K562 (cell line): ENCODE results near the gene TGM3. TPM values are rescaled to one million over a fixed set of nuclear protein-coding genes. Genes with fewer than 3 reads are reported as not detected.

Source experiments
- ATAC-seq: fragments of 200-7000 bp; cut with Tn5 transposase; 3 replicates; pipeline ENCODE4 v1.9.1; 2020; ENCODE audit warnings: moderate library complexity
- BruUV-seq: library from RNA; stranded (reverse); fragments of 400-500 nt; replicated peaks from 2 replicates; lab custom pipeline; 2021; lab: Mats Ljungman, UMichigan
- CTCF ChIA-PET: fragments of 300-600 bp; formaldehyde crosslinking; extraction: SDS; loops from one replicate; lab custom pipeline; 2021; ENCODE audit warnings: low intra/inter-chr PET ratio; lab: Yijun Ruan, JAX
- POLR2A ChIA-PET: fragments of 300-600, 350-650 bp; sonication (Branson Sonifier 250); formaldehyde crosslinking; extraction: SDS; loops from one replicate; lab custom pipeline; 2021; ENCODE audit warnings: antibody characterized with exemption, inconsistent platforms; lab: Yijun Ruan, JAX
- DNase-seq, 4 experiments: peaks; one replicate each; pipeline versions ENCODE4 v3.0.0 to v3.0.0-alpha.2; 2011 to 2018; ENCODE audit warnings: low spot score in 3 of 4, mixed read lengths in 3 of 4; ENCODE audit errors: extremely low read depth in 1 of 4
- FAIRE-seq: peaks from 2 replicates; lab custom pipeline; 2011; peaks lifted over from hg19 to GRCh38; lab: Jason Lieb, UNC
- H2AFZ ChIP-seq: 2 replicates; pipeline ENCODE4 v1.6.0; 2011; ENCODE audit warnings: low read depth, low read length, control low read depth, inconsistent platforms
- H3K27ac ChIP-seq: fragments of 200-600 bp; 3 replicates; pipeline ENCODE4 v1.8.0; 2011; ENCODE audit warnings: low read depth, mild to moderate bottlenecking, control low read depth, inconsistent platforms, low read length, moderate library complexity, mixed read lengths; ENCODE audit errors: extremely low read depth
- H3K27me3 ChIP-seq, 2 experiments: fragments of 300-600 bp in 1 of 2; 2 replicates in 1 of 2; 3 replicates in 1 of 2; pipeline versions ENCODE4 v1.6.0 to v1.8.0; 2011; ENCODE audit warnings: inconsistent platforms in 2 of 2, low read length in 2 of 2, mild to moderate bottlenecking in 1 of 2, mixed read lengths in 1 of 2, moderate library complexity in 1 of 2; ENCODE audit not compliant: control insufficient read depth in 2 of 2, insufficient read depth in 2 of 2
- H3K36me3 ChIP-seq: fragments of 300-600 bp; 3 replicates; pipeline ENCODE4 v1.8.0; 2011; ENCODE audit warnings: mild to moderate bottlenecking, low read length, inconsistent platforms; ENCODE audit not compliant: control insufficient read depth, insufficient read depth
- H3K4me1 ChIP-seq, 2 experiments: fragments of 200-600 bp in 1 of 2; replicated peaks in 1 of 2; 2 replicates in 1 of 2; 3 replicates in 1 of 2; pipeline versions ENCODE4 v1.5.1 to v1.8.0; 2011; ENCODE audit warnings: inconsistent platforms in 2 of 2, low read length in 2 of 2, mild to moderate bottlenecking in 1 of 2, mixed read lengths in 1 of 2, moderate library complexity in 1 of 2; ENCODE audit not compliant: control insufficient read depth in 2 of 2, insufficient read depth in 2 of 2
- H3K4me2 ChIP-seq: 2 replicates; pipeline ENCODE4 v1.6.1; 2011; ENCODE audit warnings: low read length, control low read depth, inconsistent platforms, mixed read lengths; ENCODE audit not compliant: insufficient read depth
- H3K4me3 ChIP-seq: fragments of 200-600 bp; sonication (generic), shearing (Covaris generic); 2 replicates; pipeline ENCODE4 v1.5.1; 2016; ENCODE audit warnings: control low read depth, inconsistent platforms
- H3K79me2 ChIP-seq: fragments of 200-600 bp; 3 replicates; pipeline ENCODE4 v1.8.0; 2011; ENCODE audit warnings: low read length, inconsistent platforms; ENCODE audit not compliant: control insufficient read depth, insufficient read depth
- H3K9ac ChIP-seq, 2 experiments: 2 replicates each; pipeline versions ENCODE4 v1.6.0 to v1.6.1; 2011; ENCODE audit warnings: low read depth in 2 of 2, low read length in 2 of 2, control low read depth in 1 of 2, inconsistent platforms in 1 of 2, mild to moderate bottlenecking in 1 of 2, mixed read lengths in 1 of 2; ENCODE audit not compliant: insufficient read depth in 1 of 2
- H3K9me1 ChIP-seq: one replicate; pipeline ENCODE4 v1.6.0; 2011; ENCODE audit warnings: inconsistent platforms, mild to moderate bottlenecking, low read length, moderate library complexity; ENCODE audit not compliant: control insufficient read depth, insufficient read depth
- H3K9me3 ChIP-seq: replicated peaks from 2 replicates; pipeline ENCODE4 v1.5.1; 2011; ENCODE audit warnings: low read depth, low read length, inconsistent platforms; ENCODE audit not compliant: control insufficient read depth, insufficient read depth
- H4K20me1 ChIP-seq: replicated peaks from 2 replicates; pipeline ENCODE4 v1.6.1; 2011; ENCODE audit warnings: low read length, inconsistent platforms, mixed read lengths; ENCODE audit not compliant: control insufficient read depth, insufficient read depth
- MBD2 ChIP-seq: sonication (generic); IDR thresholded peaks from 2 replicates; pipeline ENCODE4 v1.6.1; 2016; ENCODE audit warnings: low read depth, borderline replicate concordance
- RAD21 ChIP-seq, 2 experiments: fragments of 250-450 bp in 1 of 2; fragments of 450-650 bp in 1 of 2; sonication (Bioruptor Pico) in 1 of 2; formaldehyde crosslinking in 1 of 2; IDR thresholded peaks in 1 of 2; conservative IDR thresholded peaks in 1 of 2; 2 replicates each; pipeline versions ENCODE4 v1.4.0 to v1.8.0; 2020 to 2022; ENCODE audit warnings: mild to moderate bottlenecking in 2 of 2, moderate library complexity in 1 of 2
- WGBS: fragments of 100-300 bp; shearing (Covaris generic); methylation state at CpG from one replicate; pipeline ENCODE4 v1.1.6; 2016; ENCODE audit warnings: low coverage, mixed read lengths; ENCODE audit not compliant: insufficient coverage; ENCODE audit errors: missing lambda C conversion rate; 5-methylcytosine and 5-hydroxymethylcytosine counted together
- in situ Hi-C: fragments of 300-500 bp; cut with MboI; formaldehyde crosslinking; loops from 4 replicates; pipeline ENCODE4 v1.15.0; 2018; ENCODE audit warnings: inconsistent platforms, mixed read lengths
- intact Hi-C: fragments of 100-400 bp; cut with micrococcal nuclease; formaldehyde crosslinking; loops from 2 replicates; pipeline ENCODE4 v1.14.2; 2022
- polyA plus RNA-seq, 8 experiments: library from polyadenylated mRNA; depleted of rRNA in 4 of 8; stranded (reverse) in 5 of 8; unstranded in 3 of 8; fragments of >200 nt; fragmentation: Nextera tagmentation in 2 of 8; fragmentation: Illumina TruSeq in 1 of 8; extraction: Ambion mirVana in 2 of 8; extraction: Trizol in 1 of 8; gene quantifications; 2 replicates each; pipeline versions ENCODE4 v1.2.1 to v1.2.3, GENCODE V29; 2011 to 2014; ENCODE audit warnings: inconsistent platforms in 1 of 8, missing spikeins in 1 of 8
- total RNA-seq, 7 experiments: library from RNA; depleted of rRNA in 6 of 7; stranded (reverse); fragments of >200 nt in 6 of 7; fragmentation: Illumina TruSeq in 2 of 7; extraction: Trizol in 2 of 7; gene quantifications; 2 replicates each; pipeline versions ENCODE4 v1.2.1 to v1.2.3, GENCODE V29; 2011 to 2021; ENCODE audit warnings: low replicate concordance in 1 of 7
- TF ChIP-seq, protein P1 (sequence below), 3 experiments: IDR thresholded peaks in 2 of 3; conservative IDR thresholded peaks in 1 of 3; 2 replicates each; pipeline ENCODE4 v1.5.1; 2011 to 2012; ENCODE audit warnings: low read length in 3 of 3, mild to moderate bottlenecking in 3 of 3, control low read depth in 2 of 3, improper control_type of control experiment in 1 of 3, inconsistent platforms in 1 of 3, low read depth in 1 of 3, mixed read lengths in 1 of 3, moderate library complexity in 1 of 3; ENCODE audit not compliant: insufficient read depth in 2 of 3

TGM3 gene
- total and polyA plus RNA-seq, 9 of the 15 experiments (the other 6 are each of a cell fraction or from before 2014, with no cell fraction given), result not detected

DNA sequence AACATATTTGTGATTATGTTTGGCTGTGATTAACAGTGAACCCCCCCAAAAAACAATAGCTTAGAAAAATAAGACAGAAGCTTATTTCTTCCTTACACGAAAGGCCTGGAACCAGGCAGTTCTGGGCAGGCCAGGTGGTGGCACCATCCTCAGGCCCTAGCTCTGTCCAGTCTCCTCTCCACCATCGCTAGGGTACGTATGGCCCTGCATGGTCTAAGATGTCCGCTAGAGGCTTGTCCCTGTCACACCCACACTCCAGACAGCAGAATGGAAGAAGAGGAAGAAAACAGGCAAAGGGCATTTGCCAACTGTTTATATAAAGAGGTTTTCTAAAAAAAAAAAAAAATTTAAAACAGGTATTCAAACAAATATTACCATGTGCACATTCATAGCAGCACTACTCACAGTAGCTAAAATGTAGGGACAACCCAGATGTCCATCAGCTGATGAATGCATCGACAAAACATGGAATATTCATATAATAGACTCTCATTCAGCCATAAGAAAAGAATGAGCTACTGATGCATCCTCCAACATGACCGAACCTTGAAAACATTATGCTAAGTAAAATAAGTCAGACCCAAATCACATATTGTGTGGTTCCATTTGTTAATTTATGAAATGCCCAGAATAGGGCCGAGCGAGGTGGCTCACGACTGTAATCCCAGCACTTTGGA, 6.7 kb downstream of the TGM3 start:
- no peaks in the 10 kb centered on the region for H3K9me1 ChIP-seq
- H3K27ac ChIP-seq, result no peak overlapping the region
- peak; percentile 8 to 15 (median 10) for DNase-seq
- H3K4me1 ChIP-seq, result peaks cover 0 to 9% of the 10 kb centered on the region in 2 experiments; a peak in 3 of 5 replicates
- H3K9me3 ChIP-seq, result no peaks in the 10 kb centered on the region
- in situ Hi-C loops (no loop called here), intact Hi-C loops (loop anchor here (5.0 kb wide), 1 partner anchor 45 kb away; no protein-coding TSS in a partner anchor)
- ATAC-seq, result peak; percentile 82
- 55% methylated on average over 8 of the region's 9 CpGs for WGBS
- no peaks in the 10 kb centered on the region for H3K79me2 ChIP-seq
- H2AFZ ChIP-seq, result no peak overlapping the region
- ChIA-PET POLR2A (interaction anchor here (2.3 kb wide), 1 partner anchor 12 kb away, joined by 5 read pairs; no protein-coding TSS in a partner anchor), CTCF (no interaction called here)
- H3K4me2 ChIP-seq, result no peak overlapping the region
- no peak overlapping the region for H3K4me3 ChIP-seq
- TF ChIP-seq MBD2, result no peak
- TF ChIP-seq RAD21 (CRISPR knock-in tag; conservative IDR thresholded peaks at IDR 0.05 in 1 of 2, IDR thresholded peaks at IDR 0.05 in 1 of 2), result peak in 1 of 2 experiments; percentile 6; a peak in 1 of 4 replicates
- TF ChIP-seq, protein P1, sequence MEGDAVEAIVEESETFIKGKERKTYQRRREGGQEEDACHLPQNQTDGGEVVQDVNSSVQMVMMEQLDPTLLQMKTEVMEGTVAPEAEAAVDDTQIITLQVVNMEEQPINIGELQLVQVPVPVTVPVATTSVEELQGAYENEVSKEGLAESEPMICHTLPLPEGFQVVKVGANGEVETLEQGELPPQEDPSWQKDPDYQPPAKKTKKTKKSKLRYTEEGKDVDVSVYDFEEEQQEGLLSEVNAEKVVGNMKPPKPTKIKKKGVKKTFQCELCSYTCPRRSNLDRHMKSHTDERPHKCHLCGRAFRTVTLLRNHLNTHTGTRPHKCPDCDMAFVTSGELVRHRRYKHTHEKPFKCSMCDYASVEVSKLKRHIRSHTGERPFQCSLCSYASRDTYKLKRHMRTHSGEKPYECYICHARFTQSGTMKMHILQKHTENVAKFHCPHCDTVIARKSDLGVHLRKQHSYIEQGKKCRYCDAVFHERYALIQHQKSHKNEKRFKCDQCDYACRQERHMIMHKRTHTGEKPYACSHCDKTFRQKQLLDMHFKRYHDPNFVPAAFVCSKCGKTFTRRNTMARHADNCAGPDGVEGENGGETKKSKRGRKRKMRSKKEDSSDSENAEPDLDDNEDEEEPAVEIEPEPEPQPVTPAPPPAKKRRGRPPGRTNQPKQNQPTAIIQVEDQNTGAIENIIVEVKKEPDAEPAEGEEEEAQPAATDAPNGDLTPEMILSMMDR (IDR thresholded peaks at IDR 0.05 in 2 of 3, conservative IDR thresholded peaks at IDR 0.05 in 1 of 3; ENCODE audit: insufficient read depth in 2 of 3, low read depth in 1 of 3, low read length in 3 of 3), result peak in 2 of 3 experiments; percentile 27 to 57; a peak in 3 of 6 replicates
- TF ChIP-seq, all 486 proteins: peak for 2
- no TSS peak for BruUV-seq
- Histone ChIP-seq H3K9ac (no peak overlapping the region), H3K27me3 (peaks cover 0 to 7% of the 10 kb centered on the region in 2 experiments; a peak in 1 of 5 replicates), H3K36me3 (no peaks in the 10 kb centered on the region), H4K20me1 (no peaks in the 10 kb centered on the region)
- FAIRE-seq, result no peak
